MM.1S (cell line): ENCODE results near the gene CLN6.

ENCODE experiments used
- DNase-seq: peaks from one replicate; pipeline ENCODE4 v3.0.0-alpha.2; 2015
- H2AFZ ChIP-seq: fragments of 300-600 bp; sonication (generic); 2 replicates; pipeline ENCODE4 v1.6.0; 2016; ENCODE audit warnings: antibody characterized with exemption, low read length
- H3F3A ChIP-seq: fragments of 300-600 bp; sonication (generic); 2 replicates; pipeline ENCODE4 v1.6.1; 2016; ENCODE audit warnings: mild to moderate bottlenecking, antibody characterized with exemption, low read length, moderate library complexity, mixed read lengths; ENCODE audit not compliant: insufficient read depth
- H3K27ac ChIP-seq: fragments of 300-600 bp; sonication (generic); 2 replicates; pipeline ENCODE4 v1.5.1; 2016; ENCODE audit warnings: mild to moderate bottlenecking, low read length
- H3K27me3 ChIP-seq: fragments of 300-600 bp; sonication (generic); replicated peaks from 2 replicates; pipeline ENCODE4 v1.6.0; 2016; ENCODE audit warnings: low read length; ENCODE audit not compliant: insufficient read depth
- H3K36me3 ChIP-seq: fragments of 300-600 bp; sonication (generic); replicated peaks from 2 replicates; pipeline ENCODE4 v1.6.1; 2016; ENCODE audit warnings: mild to moderate bottlenecking, low read length, mixed read lengths; ENCODE audit not compliant: insufficient read depth
- H3K4me1 ChIP-seq: fragments of 300-600 bp; sonication (generic); 2 replicates; pipeline ENCODE4 v1.6.1; 2016; ENCODE audit warnings: low read length, mixed read lengths
- H3K4me2 ChIP-seq: fragments of 300-600 bp; sonication (generic); 2 replicates; pipeline ENCODE4 v1.6.0; 2016; ENCODE audit warnings: low read depth, low read length
- H3K4me3 ChIP-seq: fragments of 300-600 bp; sonication (generic); 2 replicates; pipeline ENCODE4 v1.5.1; 2016; ENCODE audit warnings: low read length, mixed read lengths
- H3K79me2 ChIP-seq: fragments of 300-600 bp; sonication (generic); 2 replicates; pipeline ENCODE4 v1.6.1; 2016; ENCODE audit warnings: mixed run types, low read length, mixed read lengths
- H3K9ac ChIP-seq: fragments of 300-600 bp; sonication (generic); 2 replicates; pipeline ENCODE4 v1.6.1; 2016; ENCODE audit warnings: low read length, mixed read lengths
- H3K9me2 ChIP-seq: fragments of 300-600 bp; sonication (generic); replicated peaks from 2 replicates; pipeline ENCODE4 v1.6.1; 2016; ENCODE audit warnings: mild to moderate bottlenecking, low read length, mixed read lengths; ENCODE audit not compliant: insufficient read depth
- H3K9me3 ChIP-seq: fragments of 300-600 bp; sonication (generic); replicated peaks from 2 replicates; pipeline ENCODE4 v1.6.1; 2016; ENCODE audit warnings: mild to moderate bottlenecking, low read length, mixed read lengths; ENCODE audit not compliant: insufficient read depth
- H4K20me1 ChIP-seq: fragments of 300-600 bp; sonication (generic); 2 replicates; pipeline ENCODE4 v1.6.1; 2016; ENCODE audit warnings: mild to moderate bottlenecking, low read length, moderate library complexity, mixed read lengths; ENCODE audit not compliant: insufficient read depth
- EZH2 ChIP-seq: fragments of 300-600 bp; sonication (generic); optimal IDR thresholded peaks from 2 replicates; pipeline ENCODE3; 2017; ENCODE audit warnings: low read depth, mild to moderate bottlenecking, antibody characterized with exemption, low read length, mixed read lengths
- EZH2phosphoT487 ChIP-seq: fragments of 300-600 bp; sonication (generic); IDR thresholded peaks from 2 replicates; pipeline ENCODE4 v1.6.1; 2018; ENCODE audit warnings: antibody characterized with exemption, low read length
- TF ChIP-seq, protein P1 (sequence below): fragments of 300-600 bp; sonication (generic); IDR thresholded peaks from 2 replicates; pipeline ENCODE4 v1.5.1; 2016; ENCODE audit warnings: antibody characterized with exemption, low read length, mixed read lengths

Gene CLN6

DNA sequence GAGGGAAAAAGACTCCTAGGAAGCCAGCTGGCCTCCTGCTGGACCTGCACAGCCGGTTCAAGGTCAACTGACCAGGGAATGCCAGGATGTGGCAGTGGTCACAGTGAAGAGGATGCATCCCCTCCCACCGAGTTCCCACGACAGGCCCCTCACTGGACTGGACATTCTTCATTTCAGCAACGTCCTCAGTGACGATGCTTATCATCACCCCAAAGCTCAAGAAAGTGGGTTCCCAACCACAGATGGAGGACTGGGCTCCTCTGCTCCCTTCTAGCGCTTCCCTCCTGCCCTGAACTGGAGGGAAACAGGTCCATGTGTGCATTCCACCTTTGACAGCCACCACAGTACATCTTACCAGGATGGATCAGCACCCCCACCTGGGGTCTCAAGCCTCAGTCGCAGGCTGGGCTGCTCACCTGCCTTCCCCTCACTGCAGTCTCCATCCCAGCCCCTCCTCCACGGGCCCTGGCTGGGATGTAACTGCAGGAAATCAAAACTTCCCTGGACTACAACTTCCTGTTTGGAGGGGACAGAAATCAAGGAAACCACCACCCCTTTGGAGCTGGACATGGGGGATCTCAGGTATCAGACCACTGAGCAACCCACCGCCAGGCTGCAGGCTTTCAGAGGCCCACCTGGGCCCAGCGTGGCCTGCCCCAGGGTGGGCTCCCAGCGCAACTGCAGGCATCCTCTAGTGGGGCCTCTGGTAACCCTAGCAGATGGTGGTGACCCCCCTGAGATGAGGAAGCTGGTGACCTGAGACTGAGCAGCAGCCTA, 31.7 kb downstream of the CLN6 start:
- Histone ChIP-seq H3K4me2 (no peak overlapping the region), H4K20me1 (no peaks in the 10 kb centered on the region), H3K9ac (no peak overlapping the region), H3F3A (peaks cover 46% of the 10 kb centered on the region), H3K9me3 (no peaks in the 10 kb centered on the region), H3K4me3 (no peak overlapping the region), H3K36me3 (peaks cover 13% of the 10 kb centered on the region), H3K4me1 (peaks cover 35% of the 10 kb centered on the region), H3K79me2 (peaks cover 87% of the 10 kb centered on the region), H3K9me2 (no peaks in the 10 kb centered on the region), H3K27ac (peak overlapping the region; percentile 4; the same call in 1 of the 2 replicates), H2AFZ (no peak overlapping the region), H3K27me3 (no peaks in the 10 kb centered on the region)
- DNase-seq, result no peak
- TF ChIP-seq EZH2phosphoT487 (no peak), EZH2 (no peak)
- TF ChIP-seq, protein P1, sequence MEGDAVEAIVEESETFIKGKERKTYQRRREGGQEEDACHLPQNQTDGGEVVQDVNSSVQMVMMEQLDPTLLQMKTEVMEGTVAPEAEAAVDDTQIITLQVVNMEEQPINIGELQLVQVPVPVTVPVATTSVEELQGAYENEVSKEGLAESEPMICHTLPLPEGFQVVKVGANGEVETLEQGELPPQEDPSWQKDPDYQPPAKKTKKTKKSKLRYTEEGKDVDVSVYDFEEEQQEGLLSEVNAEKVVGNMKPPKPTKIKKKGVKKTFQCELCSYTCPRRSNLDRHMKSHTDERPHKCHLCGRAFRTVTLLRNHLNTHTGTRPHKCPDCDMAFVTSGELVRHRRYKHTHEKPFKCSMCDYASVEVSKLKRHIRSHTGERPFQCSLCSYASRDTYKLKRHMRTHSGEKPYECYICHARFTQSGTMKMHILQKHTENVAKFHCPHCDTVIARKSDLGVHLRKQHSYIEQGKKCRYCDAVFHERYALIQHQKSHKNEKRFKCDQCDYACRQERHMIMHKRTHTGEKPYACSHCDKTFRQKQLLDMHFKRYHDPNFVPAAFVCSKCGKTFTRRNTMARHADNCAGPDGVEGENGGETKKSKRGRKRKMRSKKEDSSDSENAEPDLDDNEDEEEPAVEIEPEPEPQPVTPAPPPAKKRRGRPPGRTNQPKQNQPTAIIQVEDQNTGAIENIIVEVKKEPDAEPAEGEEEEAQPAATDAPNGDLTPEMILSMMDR, result no peak

DNA sequence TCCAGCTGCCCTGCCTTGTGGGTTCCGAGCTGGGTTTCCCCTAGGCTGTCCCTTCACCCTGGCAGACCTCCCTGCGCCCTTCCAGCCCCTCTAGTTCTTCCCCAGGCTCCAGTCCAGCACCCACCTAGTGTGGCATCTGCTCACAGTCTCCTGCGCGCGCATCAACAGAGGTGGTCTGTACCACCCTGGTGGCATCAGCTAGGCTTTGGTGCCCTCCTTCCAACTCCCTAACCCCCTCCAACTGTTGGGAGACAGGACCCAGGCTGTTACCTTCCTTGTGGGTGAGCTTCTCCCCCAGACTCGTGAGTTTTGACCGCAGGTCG, 32.4 kb downstream of the CLN6 start:
- Histone ChIP-seq H2AFZ (no peak overlapping the region), H3K4me1 (peaks cover 39% of the 10 kb centered on the region), H3K79me2 (peaks cover 88% of the 10 kb centered on the region), H3K9ac (no peak overlapping the region), H3K36me3 (peaks cover 15% of the 10 kb centered on the region), H4K20me1 (no peaks in the 10 kb centered on the region), H3K4me3 (no peak overlapping the region), H3K27me3 (no peaks in the 10 kb centered on the region), H3K9me2 (no peaks in the 10 kb centered on the region), H3F3A (peaks cover 51% of the 10 kb centered on the region), H3K9me3 (no peaks in the 10 kb centered on the region), H3K27ac (no peak overlapping the region; the same call in 1 of the 2 replicates), H3K4me2 (no peak overlapping the region)
- DNase-seq, result no peak
- TF ChIP-seq EZH2 (no peak), EZH2phosphoT487 (no peak)
- TF ChIP-seq, protein P1, result no peak

DNA sequence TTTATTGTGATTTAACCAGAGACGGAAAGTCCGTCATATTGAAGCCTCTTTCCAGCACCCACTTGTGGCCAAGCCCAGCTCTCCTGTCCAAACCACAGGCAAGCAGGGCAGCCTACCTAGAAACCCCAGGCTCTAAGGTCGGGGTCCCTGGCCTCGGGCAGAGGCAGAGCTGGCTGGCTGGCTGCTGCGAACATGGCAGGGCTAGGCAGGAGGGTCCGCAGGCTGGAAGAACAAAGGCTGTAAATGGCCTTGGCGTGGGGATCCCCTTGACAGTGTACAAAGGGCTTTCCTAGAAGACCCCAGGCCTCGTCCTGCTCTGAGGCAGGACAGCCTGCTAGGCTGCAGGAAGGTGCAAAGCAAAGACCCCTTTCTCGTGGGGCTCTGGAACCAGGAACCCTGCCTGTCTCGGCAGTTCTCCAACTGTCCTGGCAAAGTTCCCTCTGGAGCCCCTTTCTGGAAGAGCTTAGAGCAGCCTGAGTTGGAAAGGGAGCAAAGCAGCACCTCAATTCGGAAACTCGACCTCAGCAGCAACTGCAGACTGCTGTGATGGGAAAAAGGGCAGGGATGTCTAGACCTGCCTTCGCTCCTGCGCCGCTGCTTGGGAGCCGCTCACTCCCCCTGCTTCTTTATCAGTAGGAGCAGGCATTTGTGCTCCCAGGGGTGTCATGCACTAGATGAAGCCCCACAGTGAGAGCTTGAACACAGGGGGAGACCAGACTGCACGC, 32.9 kb downstream of the CLN6 start:
- no peaks in the 10 kb centered on the region for H4K20me1 ChIP-seq
- no peak overlapping the region for H3K9ac ChIP-seq
- H3K4me3 ChIP-seq, result no peak overlapping the region
- H3K27me3 ChIP-seq, result no peaks in the 10 kb centered on the region
- DNase-seq, result no peak
- peaks cover 15% of the 10 kb centered on the region for H3K36me3 ChIP-seq
- no peaks in the 10 kb centered on the region for H3K9me3 ChIP-seq
- peaks cover 54% of the 10 kb centered on the region for H3F3A ChIP-seq
- H3K27ac ChIP-seq, result no peak overlapping the region; the same call in 1 of the 2 replicates
- peaks cover 39% of the 10 kb centered on the region for H3K4me1 ChIP-seq
- no peak overlapping the region for H2AFZ ChIP-seq
- no peaks in the 10 kb centered on the region for H3K9me2 ChIP-seq
- H3K4me2 ChIP-seq, result no peak overlapping the region
- TF ChIP-seq, protein P1, result no peak
- peaks cover 88% of the 10 kb centered on the region for H3K79me2 ChIP-seq
